NCI-H748 treated with DMSO at 0.1 percent for 48 hours (cell line): ENCODE results near the gene PASK.

Experiments used
- DNase-seq: peaks from one replicate; lab custom pipeline; 2025; lab: John Stamatoyannopoulos, UW

PASK gene

DNA sequence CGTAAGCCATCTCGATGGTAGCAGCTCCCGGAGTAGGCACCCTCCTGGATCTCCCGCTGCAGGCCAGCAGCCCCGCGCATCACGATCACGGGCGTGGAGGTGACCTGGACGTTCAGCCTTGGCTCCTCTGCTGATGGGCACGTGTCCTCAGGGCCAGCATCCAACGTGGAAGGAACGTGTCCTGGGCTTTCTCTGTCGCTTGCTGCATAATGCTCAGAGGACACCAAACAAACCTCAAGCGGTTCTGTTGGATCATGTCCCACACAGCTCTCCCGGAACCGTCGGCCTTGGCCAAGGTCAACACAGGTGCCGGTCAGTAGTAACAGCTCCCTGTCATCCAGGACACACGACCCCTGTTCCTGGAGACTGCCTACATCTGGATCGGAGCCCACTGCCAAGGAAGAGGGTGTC lies 23.1 kb downstream of the PASK start:
- no peak for DNase-seq

DNA sequence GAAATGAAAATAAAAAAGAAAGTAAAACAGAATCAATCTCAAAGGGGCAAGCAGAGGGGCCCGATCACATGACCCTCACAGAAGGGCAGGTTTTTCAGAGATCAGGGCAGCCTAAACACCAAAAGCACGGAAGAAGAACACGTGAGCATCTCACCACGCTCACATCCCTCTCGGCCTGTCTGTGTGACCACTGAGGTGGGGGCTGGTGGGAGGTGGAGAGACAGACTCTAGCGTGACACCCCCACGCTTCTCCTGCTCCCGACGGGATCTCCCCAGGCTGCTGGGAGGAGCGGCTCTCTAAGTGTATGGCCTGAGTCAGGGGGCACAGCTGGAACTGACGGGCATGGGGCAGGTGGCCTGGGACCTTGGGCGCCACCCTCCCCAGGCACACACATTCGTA lies 23.6 kb downstream of the PASK start:
- DNase-seq: no peak

DNA sequence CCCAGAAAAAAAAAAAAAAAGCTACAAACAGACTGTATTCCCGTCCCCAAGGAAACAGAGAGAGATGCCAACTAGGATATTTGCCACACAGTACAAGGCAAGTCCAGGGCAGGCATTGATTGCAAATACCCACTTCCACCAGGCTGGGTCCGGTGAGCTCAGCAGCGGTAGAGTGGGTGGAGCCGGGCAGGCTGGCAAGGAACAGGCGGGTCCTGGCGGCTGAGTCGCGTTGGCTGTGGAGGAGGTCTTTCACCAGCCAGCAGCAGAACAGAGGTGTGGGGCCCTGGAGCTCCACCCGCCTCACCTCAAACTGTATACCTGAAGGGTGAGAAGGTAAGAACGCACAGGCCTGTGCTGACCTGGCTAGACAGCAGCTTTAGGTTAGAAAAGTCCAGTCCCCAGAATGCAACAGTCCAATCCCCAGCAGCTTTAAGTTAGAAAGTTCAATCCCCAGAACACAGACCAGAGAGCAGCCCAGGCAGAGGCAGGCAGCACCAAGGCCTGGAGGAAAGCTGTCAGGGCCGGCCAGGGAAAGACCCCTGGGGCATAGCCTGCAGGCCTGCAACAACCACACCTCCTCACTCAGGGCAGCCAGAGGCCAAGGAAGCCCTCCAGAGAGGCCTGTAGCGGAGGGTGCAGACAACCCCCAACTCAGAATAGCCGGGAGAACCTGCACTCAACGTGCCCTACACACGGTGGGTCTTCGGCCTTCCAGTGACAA lies 25.3 kb downstream of the PASK start:
- no peak for DNase-seq

DNA sequence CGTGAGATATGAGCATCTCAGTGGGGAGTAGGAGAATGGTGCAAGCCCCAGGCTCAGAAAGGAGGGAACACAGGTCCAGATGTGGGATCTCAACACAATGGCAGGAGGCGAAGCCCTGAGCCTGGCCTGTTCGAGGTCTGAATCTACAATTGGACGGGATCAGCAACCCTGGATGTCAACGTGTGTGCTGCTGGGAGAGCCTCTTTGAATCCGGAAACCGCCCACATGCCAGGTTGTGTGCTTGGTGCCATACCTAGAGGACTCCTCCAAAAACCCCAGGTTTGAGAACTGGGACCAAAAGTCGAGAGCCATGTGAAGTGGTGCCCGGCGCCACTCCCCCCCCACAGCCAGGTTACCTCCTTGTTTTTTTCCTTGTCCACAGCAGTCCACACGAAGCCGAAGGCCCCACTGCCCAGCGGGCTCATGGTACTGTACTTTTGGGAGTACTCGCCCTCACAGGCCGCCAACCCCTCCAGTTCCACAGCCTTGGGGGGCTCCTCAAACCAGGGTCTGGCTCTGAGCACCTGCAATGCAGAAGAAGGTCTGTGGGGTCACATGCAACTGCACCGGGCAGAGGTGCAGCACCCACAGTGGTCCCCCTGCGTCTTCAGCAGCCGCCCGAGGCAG lies 26.8 kb downstream of the PASK start:
- DNase-seq: no peak

DNA sequence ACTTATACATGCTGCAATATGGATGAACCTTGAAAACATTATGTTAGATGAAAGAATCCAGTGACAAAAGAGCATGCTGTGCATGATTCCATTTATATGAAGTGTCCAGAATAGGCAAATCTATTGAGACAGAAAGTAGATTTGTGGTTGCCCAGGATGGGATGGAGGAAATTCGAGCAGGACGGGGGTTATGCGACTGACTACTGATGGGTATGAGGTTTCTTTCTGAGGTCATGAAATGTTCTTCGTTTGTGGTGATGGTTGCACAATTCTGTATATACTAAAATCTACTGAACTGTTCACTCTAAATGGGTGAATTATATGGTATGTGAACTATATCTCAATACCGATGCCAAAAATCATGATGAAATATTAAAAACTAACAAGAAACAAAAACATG lies 28.3 kb downstream of the PASK start:
- DNase-seq: no peak

DNA sequence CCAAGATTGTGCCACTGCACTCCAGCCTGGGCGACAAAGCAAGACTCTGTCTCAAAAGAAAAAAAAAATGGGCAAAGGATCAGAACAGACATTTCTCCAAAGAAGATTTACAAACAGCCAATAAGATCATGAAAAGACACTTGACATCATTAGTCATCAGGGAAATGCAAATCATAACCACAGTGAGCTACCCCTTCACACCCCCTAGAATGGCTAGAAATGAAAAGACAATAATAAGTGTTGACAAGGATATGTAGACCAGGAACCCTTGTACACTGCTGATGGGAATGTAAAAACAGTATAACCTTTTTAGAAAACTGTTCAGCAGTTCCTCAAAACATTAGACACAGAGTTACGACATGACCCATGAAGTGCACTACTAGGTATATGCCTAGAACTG lies 28.8 kb downstream of the PASK start:
- no peak for DNase-seq

DNA sequence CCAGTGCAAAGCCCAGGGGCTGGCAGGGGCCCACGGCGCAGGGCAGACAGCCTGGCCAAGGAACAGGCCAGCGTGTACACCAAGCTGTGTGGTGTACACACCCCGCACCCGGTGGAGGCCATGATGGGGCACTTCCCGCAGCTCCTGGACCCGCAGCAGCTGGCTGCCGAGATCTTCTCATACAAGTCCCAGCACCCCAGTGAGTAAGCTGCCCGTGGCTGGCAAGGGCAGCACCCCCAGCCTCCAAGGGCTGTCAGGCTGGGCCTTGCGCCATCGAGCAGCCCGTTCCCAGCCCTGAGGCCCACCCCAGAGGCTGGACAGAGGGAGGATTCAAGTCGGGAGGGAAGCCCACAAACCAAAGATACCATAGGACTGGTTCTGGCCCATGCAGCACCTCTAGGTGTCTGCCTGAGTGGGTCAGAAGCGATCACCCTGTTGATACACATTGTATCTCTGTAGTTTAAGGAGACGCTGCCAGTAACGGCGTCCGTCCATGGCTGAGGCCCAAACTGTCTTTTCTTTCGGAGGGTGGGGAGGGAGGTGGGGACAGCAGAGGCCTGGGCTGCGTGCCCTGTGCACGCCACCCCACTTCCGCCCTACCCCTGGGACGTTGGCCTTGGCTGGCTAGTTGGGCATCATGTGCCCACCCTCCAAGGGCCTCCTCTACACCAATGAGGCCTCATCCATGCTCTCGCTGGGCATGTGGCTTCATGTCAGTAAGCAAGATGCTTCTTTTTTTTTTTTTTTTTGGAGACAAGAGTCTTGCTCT lies 30.4 kb downstream of the PASK start:
- no peak for DNase-seq

DNA sequence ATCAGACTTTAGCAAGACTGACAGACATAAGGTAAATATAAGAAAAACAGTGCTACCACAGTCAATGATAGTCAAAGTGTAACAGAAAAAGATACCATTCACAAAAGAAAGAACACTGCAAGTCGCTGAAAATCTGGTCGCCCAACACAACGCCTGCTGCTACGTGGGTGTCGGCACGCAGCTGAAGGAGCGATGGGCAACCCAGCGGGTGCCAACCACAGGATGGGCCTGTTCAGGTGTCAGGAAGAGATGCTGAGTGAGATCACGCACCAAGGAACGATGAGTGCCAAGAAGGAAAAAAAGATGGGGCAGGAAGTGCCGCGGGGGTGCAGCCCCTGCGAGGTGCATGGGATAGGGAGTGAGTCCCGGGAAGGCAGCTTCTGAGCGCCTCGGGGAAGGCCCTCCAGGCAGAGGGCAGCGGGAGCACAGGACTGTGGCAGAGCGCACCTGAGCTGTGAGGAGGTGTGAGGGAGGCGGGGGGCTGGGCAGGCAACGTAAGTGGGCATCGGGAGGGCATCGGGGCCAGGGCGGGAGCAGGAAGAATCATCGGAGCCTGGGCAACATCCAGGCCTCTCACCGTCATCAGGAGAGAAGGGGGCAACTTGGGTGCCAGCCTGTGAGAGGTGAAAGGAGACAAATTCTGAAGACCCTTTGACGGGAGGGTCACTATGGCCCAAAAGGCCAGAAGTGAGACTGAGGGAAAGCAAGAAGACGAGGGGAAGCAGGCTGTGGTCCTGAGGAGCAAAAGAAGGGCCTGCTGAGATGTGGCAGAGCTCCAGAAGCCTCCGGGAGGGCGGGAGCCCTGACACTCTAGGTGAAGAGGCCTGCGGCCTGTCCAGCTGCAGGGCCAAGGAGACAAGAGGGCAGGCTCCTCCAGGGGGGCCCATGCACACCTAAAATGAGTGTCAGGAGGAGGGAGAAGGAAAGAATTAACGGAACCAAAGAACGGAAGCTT lies 32.4 kb downstream of the PASK start:
- DNase-seq: no peak

DNA sequence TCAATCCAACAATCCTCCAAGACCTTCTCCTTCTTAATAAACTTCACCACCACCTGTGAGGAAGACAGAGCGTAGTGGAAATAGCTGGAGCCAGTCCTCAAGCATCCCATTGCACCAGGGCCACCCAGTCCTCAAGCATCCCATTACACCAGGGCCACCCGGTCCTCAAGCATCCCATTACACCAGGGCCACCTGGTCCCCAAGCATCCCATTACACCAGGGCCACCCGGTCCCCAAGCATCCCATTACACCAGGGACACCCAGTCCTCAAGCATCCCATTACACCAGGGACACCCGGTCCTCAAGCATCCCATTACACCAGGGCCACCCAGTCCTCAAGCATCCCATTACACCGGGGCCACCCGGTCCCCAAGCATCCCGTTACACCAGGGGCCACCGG lies 33.9 kb downstream of the PASK start:
- DNase-seq: no peak

DNA sequence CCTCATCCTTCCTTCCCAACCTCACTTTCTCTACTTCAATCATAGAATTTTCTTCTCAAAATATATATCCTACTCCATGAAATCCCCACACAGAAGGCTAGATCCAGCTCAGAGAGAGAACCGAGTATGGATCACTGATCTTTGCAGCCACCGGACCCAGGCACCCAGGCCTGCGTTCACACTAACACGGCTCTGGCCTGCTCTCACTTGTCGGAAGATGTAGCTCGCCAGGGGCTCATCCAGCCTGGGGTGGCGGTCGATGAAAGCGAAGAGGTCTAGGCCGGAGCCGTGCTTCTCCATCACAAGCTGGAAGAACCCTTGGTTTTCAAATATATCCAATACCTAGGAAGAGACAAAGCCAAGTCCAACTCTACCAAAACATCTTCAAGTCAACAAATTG lies 34.4 kb downstream of the PASK start:
- DNase-seq: no peak

DNA sequence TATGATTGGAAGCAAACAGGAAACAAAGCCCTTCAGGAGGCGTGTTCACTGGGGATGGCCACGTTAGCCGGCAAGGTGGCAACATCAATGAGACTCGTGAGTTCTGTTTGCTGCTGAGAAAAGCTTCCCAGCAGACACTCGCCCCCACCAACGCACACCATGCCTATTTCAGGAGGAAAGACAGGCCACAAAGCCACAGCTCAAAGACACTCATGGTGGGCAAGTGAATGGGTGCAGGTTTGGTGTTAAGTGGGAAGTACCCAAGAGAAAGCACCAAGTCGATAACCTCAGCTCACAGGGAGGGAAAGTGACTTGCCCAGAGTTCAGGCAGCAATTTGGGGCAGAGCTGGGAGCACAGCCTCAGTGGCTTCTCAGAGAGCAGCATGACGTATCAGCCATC lies 36.7 kb downstream of the PASK start:
- DNase-seq: no peak

DNA sequence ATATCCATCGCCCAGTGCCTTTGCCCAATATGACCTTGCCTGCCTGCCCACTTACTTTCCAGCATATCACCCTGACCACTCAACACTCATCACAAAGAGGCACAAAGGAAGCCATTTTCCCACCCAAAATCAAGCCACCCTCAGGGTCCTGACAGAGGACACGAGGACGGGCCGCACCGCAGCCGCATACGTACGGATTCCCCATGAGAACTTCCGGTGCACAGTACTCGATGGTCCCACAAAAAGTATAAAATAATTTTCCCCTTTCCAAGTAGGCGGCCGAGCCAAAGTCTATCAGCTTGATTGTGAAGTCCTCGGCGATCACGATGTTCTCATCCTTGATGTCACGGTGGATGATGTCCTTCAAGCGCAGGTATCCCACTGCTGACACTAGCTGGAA lies 37.2 kb downstream of the PASK start:
- DNase-seq: no peak

DNA sequence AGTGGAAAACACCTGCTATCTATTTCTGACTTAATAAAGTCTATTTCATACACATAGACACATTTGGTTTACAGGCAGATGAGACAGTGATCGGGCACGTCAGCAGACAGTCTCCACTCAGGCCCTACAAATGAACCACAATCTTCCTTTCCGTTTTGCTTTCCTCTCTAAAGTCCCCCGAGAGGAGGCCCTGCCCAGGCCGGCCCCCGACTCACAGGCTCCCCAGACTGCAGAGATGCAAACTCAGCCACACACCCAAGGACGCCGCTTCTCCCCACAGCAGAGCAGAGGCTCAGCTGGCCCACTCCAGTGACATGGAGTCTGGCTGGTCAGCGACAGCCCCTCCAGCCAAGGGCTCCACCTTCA lies 37.8 kb downstream of the PASK start:
- no peak for DNase-seq

DNA sequence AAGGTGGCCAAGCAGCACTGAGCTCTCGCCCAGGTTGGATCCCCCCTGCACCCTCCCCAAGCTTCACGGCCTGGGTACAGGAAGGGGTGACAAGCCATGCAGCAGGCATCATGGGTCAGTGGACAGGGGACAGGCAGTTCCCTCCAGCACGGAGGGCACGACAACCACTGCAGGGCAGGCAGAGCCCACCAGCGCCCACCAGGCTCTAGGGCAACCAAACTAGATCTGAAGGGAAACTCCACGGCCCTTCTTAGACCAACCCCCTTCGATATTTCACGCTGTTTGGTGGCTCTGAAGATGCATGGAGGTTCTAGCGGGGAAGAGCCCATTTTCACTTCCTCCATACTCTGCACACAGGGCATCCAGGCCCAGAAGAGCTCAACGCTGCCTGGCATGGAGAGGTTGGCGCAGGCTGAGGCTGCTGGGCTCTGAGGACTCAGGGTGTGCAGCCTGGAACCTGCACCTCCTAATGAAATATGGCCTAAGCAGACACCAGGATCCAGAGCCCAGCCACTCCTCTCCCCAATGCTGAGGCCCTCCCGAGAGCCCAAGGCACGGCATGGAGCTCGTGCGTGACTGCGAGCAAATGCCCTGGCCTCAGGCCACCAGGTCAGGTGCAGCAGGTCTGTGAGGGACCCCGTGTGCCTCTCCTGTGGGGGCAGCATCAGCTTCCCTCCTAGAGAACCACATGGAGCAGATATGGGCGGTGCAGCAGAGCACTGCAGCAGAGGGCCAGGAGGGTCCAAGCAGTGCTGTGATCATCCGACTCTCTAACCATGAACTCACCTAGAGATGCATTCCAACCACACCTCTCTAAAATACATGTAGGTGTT lies 38.4 kb downstream of the PASK start:
- DNase-seq: no peak

DNA sequence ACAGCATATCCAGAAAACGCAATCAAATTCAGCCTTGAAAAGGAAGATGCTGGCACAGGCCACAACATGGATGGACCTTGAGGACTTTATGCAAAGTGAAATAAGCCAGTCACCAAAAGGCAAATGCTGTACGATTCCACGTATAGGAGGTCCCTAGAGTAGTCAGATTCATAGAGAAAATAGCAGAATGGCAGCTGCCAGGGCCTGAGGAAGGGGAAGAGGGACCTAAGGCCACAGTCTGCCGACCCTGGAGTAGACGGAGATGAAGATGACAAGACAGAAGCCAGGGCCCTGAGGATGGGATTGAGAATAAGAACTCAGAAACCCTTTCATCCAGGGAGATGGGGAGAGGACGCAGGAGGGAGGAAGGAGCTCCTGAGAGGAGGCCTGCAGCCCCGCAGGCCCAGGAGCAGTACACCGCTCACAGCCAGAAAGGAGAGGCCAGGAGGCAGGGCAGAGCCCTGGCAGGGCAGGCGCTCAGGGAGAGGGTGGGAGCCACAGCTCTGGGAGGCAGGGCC lies 39.1 kb downstream of the PASK start:
- DNase-seq: no peak

DNA sequence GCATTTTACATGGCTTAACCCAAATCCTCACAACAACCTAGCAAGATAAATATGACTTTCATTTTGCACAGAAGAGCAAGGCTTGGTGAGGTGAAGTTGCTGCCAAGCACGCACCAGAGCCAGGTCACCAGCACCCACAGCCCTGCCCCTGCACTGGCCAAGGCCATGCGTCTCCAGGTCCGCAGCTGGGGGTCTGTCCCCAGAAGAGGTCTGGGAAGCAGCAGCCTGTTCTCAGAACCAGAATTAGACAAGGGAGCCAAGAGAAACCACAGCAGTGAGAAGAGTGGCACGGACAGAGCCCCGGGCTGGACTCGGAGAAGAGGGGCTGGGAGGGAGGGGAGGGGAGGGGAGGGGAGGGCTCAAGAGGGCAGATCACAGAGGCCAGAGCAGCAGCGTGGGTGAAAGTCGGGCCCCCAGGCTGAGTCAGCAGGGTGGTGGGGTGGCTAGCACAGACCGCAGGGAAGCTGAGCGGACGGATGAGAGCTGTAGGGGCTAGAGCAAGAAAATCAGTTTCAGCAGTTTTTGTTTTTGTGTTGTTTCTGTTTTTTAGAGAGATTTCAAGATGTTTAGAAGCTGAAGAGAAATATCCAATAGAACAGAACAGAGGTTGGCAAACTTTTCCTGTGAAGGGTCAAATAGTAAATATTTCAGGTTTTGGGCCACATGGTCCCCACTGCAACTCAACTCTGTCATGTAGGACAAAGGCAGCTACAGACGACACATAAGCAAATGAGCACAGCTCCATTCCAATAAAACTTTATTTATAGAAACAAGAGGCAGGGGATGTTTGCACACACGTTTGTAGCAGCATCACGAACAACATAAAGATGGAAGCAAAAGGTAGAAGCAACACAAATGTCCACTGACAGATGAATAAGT lies 39.8 kb downstream of the PASK start:
- no peak for DNase-seq

DNA sequence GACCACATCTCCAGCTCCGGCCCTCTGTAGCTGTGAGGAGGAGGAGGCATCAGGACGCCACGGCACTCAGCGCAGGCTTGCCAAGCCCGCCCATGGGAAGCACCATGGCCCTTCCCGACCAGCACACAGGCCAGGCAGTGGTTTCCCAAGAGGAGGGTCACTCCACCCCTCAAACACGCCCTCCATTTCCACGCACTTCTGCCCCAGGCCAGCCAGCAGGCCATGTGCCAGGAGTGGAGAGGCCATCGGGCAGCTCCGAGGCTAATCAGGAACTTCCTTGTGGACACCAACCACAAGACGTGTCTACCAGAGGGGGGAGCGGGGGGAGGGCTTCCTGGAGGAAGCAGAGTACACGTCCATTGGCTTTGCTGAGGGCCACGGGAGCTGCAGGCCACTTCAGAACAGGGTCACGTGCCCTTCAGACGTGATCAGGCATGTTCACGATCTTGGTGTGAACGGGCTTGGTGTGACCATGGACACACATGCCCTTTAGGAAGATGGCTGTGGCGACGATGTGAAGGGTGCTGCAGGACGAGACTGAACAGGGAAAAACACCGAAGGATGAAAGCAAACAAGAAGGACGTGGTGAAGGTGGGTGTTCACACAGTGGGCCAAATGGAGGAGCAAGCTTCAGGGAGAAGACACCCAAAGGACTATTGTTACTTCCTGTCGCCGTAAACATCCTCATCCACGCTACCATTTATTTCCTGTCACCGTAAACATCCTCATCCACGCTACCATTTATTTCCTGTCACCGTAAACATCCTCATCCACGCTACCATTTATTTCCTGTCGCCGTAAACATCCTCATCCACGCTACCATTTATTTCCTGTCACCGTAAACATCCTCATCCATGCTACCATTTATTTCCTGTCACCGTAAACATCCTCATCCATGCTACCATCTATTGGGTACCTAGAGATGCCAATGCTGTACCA lies 40.7 kb downstream of the PASK start:
- no peak for DNase-seq

DNA sequence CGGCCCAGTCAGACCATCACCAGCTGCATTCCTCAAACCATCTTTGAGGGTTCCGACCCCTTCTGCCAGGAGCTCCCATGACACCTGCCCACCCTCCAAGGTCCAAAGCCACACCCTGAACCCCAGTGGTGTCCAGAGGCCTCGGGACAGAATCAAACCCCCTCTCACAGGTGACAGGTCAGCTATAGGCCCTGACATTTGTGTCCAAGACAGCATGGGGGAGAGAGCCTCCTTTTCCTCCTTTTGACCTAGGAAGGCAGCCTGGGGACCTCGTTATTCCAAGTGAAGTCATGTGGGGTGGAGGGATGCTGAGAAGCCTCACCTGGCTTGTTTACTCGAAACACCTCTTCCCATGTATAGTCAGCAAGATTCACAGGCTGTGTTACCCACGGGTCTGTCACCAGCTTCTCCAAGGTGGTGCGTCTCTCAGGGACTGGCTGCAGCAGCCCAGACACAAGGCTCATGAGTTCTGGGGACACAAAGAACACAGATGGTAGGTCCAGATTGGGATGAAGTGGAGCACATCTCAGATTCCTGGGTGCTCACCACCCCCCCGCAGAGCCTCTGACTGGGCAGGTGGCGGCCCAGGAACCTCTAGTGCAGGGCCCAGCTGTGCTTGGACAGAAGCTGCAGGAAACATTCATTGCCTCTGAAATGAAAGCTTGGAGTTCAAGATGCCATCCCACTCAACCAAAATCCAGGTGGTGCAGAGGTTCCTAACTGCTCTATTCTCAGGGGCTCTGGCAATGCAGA lies 42.1 kb downstream of the PASK start:
- no peak for DNase-seq
